ENCODE measurements around the gene ATP6V1C2.

DNA sequence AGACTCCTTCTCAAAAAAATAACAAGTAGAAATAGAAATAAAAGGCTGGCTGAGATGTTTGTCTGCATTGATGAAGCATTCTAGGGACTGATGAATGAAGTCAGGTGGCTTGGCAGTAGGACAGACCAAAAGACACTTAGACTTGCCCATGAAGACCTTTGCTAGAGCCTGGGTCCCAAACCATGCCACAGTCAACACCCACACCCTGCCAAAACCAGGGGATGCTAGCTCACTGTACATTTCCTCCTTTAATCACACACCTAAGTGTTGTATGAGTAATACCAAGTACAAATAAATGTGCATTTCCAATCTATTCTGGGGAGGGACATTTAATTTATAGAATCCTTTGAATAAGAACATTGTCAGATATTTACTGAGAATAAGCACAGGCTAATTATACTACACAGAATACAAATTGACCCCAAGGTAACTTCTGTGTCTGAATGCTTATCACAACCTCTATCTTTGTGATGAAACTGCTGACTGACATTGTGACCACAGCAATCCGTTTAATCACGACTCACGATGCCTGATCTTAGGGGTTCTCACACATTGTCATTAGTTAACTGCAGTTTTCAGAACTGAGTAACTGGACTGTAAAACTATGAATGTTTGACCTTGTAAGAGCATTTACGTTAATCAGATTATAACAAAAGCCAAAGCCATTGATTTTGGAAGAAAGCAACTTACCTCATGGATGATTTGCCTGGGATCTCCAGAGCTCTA is 21.2 kb upstream of the ATP6V1C2 start:
- TF ChIP-seq, protein P1, sequence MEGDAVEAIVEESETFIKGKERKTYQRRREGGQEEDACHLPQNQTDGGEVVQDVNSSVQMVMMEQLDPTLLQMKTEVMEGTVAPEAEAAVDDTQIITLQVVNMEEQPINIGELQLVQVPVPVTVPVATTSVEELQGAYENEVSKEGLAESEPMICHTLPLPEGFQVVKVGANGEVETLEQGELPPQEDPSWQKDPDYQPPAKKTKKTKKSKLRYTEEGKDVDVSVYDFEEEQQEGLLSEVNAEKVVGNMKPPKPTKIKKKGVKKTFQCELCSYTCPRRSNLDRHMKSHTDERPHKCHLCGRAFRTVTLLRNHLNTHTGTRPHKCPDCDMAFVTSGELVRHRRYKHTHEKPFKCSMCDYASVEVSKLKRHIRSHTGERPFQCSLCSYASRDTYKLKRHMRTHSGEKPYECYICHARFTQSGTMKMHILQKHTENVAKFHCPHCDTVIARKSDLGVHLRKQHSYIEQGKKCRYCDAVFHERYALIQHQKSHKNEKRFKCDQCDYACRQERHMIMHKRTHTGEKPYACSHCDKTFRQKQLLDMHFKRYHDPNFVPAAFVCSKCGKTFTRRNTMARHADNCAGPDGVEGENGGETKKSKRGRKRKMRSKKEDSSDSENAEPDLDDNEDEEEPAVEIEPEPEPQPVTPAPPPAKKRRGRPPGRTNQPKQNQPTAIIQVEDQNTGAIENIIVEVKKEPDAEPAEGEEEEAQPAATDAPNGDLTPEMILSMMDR (IDR thresholded peaks at IDR 0.05), result no peak
- no peak for TF ChIP-seq POLR2A (IDR thresholded peaks at IDR 0.05)
